ENCODE measurements around the gene DNAJC16.

Gene DNAJC16

GRCh38 chr1:15617173-15618076, 90.8 kb downstream of the DNAJC16 start, which contains the start of gene DDI2 (continued):
- TF ChIP-seq ZNF518A (tag by site-specific recombination; conservative IDR thresholded peaks at IDR 0.05; ENCODE audit: low read depth): no peak
- TF ChIP-seq ZNF768 (tag by site-specific recombination; IDR thresholded peaks at IDR 0.05): no peak
- no peak for TF ChIP-seq ZNF221 (tag by site-specific recombination; IDR thresholded peaks at IDR 0.05; ENCODE audit: borderline replicate concordance)
- 0 out of 2 replicates have a peak, but pooled peaks have one; percentile 17 for TF ChIP-seq ZSCAN5A (tag by site-specific recombination; IDR thresholded peaks at IDR 0.05)
- TF ChIP-seq ZSCAN4 (tag by site-specific recombination; IDR thresholded peaks at IDR 0.05): no peak
- TF ChIP-seq ZNF426 (tag by site-specific recombination; IDR thresholded peaks at IDR 0.05): no peak
- TF ChIP-seq SALL2 (tag by site-specific recombination; IDR thresholded peaks at IDR 0.05; ENCODE audit: borderline replicate concordance): no peak
- 0 out of 2 replicates have a peak, but pooled peaks have one; percentile 20 for TF ChIP-seq KLF7 (tag by site-specific recombination; IDR thresholded peaks at IDR 0.05; ENCODE audit: borderline replicate concordance)
- TF ChIP-seq ZNF354C (tag by site-specific recombination; IDR thresholded peaks at IDR 0.05; ENCODE audit: borderline replicate concordance, low read depth): no peak
- no peak for TF ChIP-seq ZNF488 (tag by site-specific recombination; IDR thresholded peaks at IDR 0.05)
- peak; percentile 87 for TF ChIP-seq ZNF341 (tag by site-specific recombination; IDR thresholded peaks at IDR 0.05; ENCODE audit: low read depth)
- no peak for TF ChIP-seq ZNF701 (tag by site-specific recombination; IDR thresholded peaks at IDR 0.05)
- no peak; the same call in 1 of the 2 replicates for TF ChIP-seq ZBTB7A (tag by site-specific recombination; IDR thresholded peaks at IDR 0.05; ENCODE audit: low read depth)
- TF ChIP-seq HOXA7 (CRISPR knock-in tag; IDR thresholded peaks at IDR 0.05; ENCODE audit: borderline replicate concordance): no peak
- peak; percentile 98 for TF ChIP-seq ZFHX2 (tag by site-specific recombination; conservative IDR thresholded peaks at IDR 0.05)
- peak; percentile 98 for TF ChIP-seq ZNF366 (tag by site-specific recombination; conservative IDR thresholded peaks at IDR 0.05)
- no peak for TF ChIP-seq ZBTB49 (tag by site-specific recombination; IDR thresholded peaks at IDR 0.05; ENCODE audit: low read depth)
- TF ChIP-seq EGR2 (tag by site-specific recombination; IDR thresholded peaks at IDR 0.05; ENCODE audit: low read depth): peak; percentile 97
- peak; percentile 92 for TF ChIP-seq KLF16 (tag by site-specific recombination; IDR thresholded peaks at IDR 0.05)
- no peak for TF ChIP-seq ZNF626 (tag by site-specific recombination; IDR thresholded peaks at IDR 0.05)
- no peak for TF ChIP-seq ZNF416 (tag by site-specific recombination; IDR thresholded peaks at IDR 0.05)
- TF ChIP-seq ZNF621 (tag by site-specific recombination; IDR thresholded peaks at IDR 0.05): no peak
- TF ChIP-seq ZNF280C (tag by site-specific recombination; IDR thresholded peaks at IDR 0.05): no peak
